Neural cell (in vitro differentiated cells): ENCODE results near the gene C18orf54. TPM values are rescaled to one million over a fixed set of nuclear protein-coding genes. Genes with fewer than 3 reads are reported as not detected.

Source experiments
- H2AFZ ChIP-seq: fragments of 200-600, 300-800 bp; sonication (generic), shearing (Covaris generic); 2 replicates; pipeline ENCODE4 v1.6.0; 2014; ENCODE audit warnings: low read depth, mild to moderate bottlenecking, antibody characterized with exemption, low read length, moderate library complexity
- H3F3A ChIP-seq: fragments of 200-600 bp; shearing (Covaris generic); 2 replicates; pipeline ENCODE4 v1.6.1; 2016; ENCODE audit warnings: mild to moderate bottlenecking, moderate library complexity, mixed read lengths, antibody characterized with exemption, low read length; ENCODE audit not compliant: insufficient read depth, poor library complexity, severe bottlenecking
- H3K27ac ChIP-seq: fragments of 200-600, 300-800 bp; sonication (generic), shearing (Covaris generic); 2 replicates; pipeline ENCODE4 v1.5.1; 2014; ENCODE audit warnings: mild to moderate bottlenecking, low read length, moderate library complexity
- H3K27me3 ChIP-seq: fragments of 300-800, 200-600 bp; sonication (generic), shearing (Covaris generic); 2 replicates; pipeline ENCODE4 v1.6.0; 2014; ENCODE audit warnings: mild to moderate bottlenecking, low read depth, low read length, moderate library complexity; ENCODE audit not compliant: insufficient read depth
- H3K36me3 ChIP-seq: fragments of 300-800, 200-600 bp; sonication (generic), shearing (Covaris generic); 2 replicates; pipeline ENCODE4 v1.5.1; 2014; ENCODE audit warnings: mild to moderate bottlenecking, antibody characterized with exemption, low read length, moderate library complexity; ENCODE audit not compliant: insufficient read depth
- H3K4me2 ChIP-seq: fragments of 300-800, 200-600 bp; sonication (generic), shearing (Covaris generic); 2 replicates; pipeline ENCODE4 v1.6.0; 2014; ENCODE audit warnings: mild to moderate bottlenecking, low read length
- H3K4me3 ChIP-seq: fragments of 300-800, 200-600 bp; sonication (generic), shearing (Covaris generic); 2 replicates; pipeline ENCODE4 v1.5.1; 2014; ENCODE audit warnings: mild to moderate bottlenecking, low read length, moderate library complexity
- H3K79me2 ChIP-seq: fragments of 200-600 bp; shearing (Covaris generic); replicated peaks from 2 replicates; pipeline ENCODE4 v1.6.0; 2014; ENCODE audit warnings: mild to moderate bottlenecking, low read length, moderate library complexity; ENCODE audit not compliant: insufficient read depth
- H3K9ac ChIP-seq: fragments of 300-800, 200-600 bp; sonication (generic), shearing (Covaris generic); 2 replicates; pipeline ENCODE4 v1.6.1; 2016; ENCODE audit warnings: mild to moderate bottlenecking, low read length, mixed read lengths
- H3K9me2 ChIP-seq: fragments of 200-600 bp; shearing (Covaris generic); 2 replicates; pipeline ENCODE4 v1.6.1; 2016; ENCODE audit warnings: mild to moderate bottlenecking, low read length, mixed read lengths; ENCODE audit not compliant: insufficient read depth
- H3K9me3 ChIP-seq: fragments of 200-600, 300-800 bp; sonication (generic), shearing (Covaris generic); 2 replicates; pipeline ENCODE4 v1.6.1; 2016; ENCODE audit warnings: mild to moderate bottlenecking, mixed run types, low read length, moderate library complexity, mixed read lengths
- H4K20me1 ChIP-seq: fragments of 200-600 bp; shearing (Covaris generic); 2 replicates; pipeline ENCODE4 v1.6.1; 2016; ENCODE audit warnings: mild to moderate bottlenecking, mixed run types; ENCODE audit not compliant: insufficient read depth
- EP300 ChIP-seq: fragments of 450-650 bp; conservative IDR thresholded peaks from 2 replicates; pipeline ENCODE4 v1.6.1; 2014; ENCODE audit warnings: antibody characterized with exemption, mild to moderate bottlenecking, moderate library complexity; ENCODE audit not compliant: poor library complexity, severe bottlenecking
- EZH2 ChIP-seq: fragments of 200-600, 300-800 bp; shearing (Covaris generic), sonication (generic); IDR thresholded peaks from 2 replicates; pipeline ENCODE4 v1.6.1; 2014; ENCODE audit warnings: antibody characterized with exemption, low read length, borderline replicate concordance, mild to moderate bottlenecking; ENCODE audit not compliant: insufficient read depth, poor library complexity, severe bottlenecking
- MXI1 ChIP-seq: fragments of 450-650 bp; conservative IDR thresholded peaks from 2 replicates; pipeline ENCODE4 v1.6.1; 2014; ENCODE audit warnings: antibody characterized with exemption, mild to moderate bottlenecking; ENCODE audit not compliant: poor library complexity, severe bottlenecking
- POLR2AphosphoS5 ChIP-seq: IDR thresholded peaks from 2 replicates; pipeline ENCODE4 v1.6.1; 2012
- RAD21 ChIP-seq: fragments of 450-650 bp; conservative IDR thresholded peaks from 2 replicates; pipeline ENCODE4 v1.6.1; 2014; ENCODE audit warnings: antibody characterized with exemption, mild to moderate bottlenecking, moderate library complexity
- SMC3 ChIP-seq: fragments of 450-650 bp; conservative IDR thresholded peaks from 2 replicates; pipeline ENCODE4 v1.6.1; 2014; ENCODE audit warnings: antibody characterized with exemption, mild to moderate bottlenecking, moderate library complexity; ENCODE audit not compliant: poor library complexity
- TAF1 ChIP-seq: IDR thresholded peaks from 2 replicates; pipeline ENCODE4 v1.6.1; 2012; ENCODE audit warnings: low read depth
- polyA plus RNA-seq: library from polyadenylated mRNA; depleted of rRNA; stranded (reverse); fragments of >200 nt; gene quantifications from 2 replicates; pipeline ENCODE4 v1.2.3, GENCODE V29; 2014
- TF ChIP-seq, protein P1 (sequence below): IDR thresholded peaks from 2 replicates; pipeline ENCODE4 v1.6.1; 2012; ENCODE audit warnings: borderline replicate concordance
- TF ChIP-seq, protein P2 (sequence below): fragments of 450-650 bp; IDR thresholded peaks from 2 replicates; pipeline ENCODE4 v1.5.1; 2014; ENCODE audit warnings: antibody characterized with exemption, mild to moderate bottlenecking, moderate library complexity; ENCODE audit not compliant: poor library complexity, severe bottlenecking

Gene C18orf54
- polyA plus RNA-seq, 1 donor from 2014 or later, result 2.2 TPM

DNA sequence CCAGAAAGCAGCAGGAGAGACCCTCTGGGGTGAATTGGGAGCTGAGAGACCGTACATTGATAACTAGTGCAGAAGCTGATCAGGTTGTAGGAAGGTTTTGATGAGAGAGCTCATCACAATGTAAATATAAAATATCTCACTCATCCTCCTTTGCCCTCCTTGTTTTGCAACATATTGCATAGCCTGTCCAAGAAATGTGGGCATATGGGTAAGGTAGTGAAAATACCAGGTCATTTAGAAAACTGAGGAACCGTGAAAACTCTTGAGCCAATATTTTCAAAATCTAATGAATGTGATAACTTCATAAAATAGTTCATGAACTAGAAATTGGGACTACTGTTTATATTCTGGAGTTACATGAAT is 31.4 kb downstream of the C18orf54 start:
- H3K27me3 ChIP-seq, result no peaks in the 10 kb centered on the region
- no peak overlapping the region for H2AFZ ChIP-seq
- H3K36me3 ChIP-seq, result no peaks in the 10 kb centered on the region
- H3K9ac ChIP-seq, result no peak overlapping the region
- TF ChIP-seq EZH2 (no peak), MXI1 (no peak), RAD21 (no peak), POLR2AphosphoS5 (no peak), SMC3 (no peak), EP300 (no peak), TAF1 (no peak)
- TF ChIP-seq, protein P1, sequence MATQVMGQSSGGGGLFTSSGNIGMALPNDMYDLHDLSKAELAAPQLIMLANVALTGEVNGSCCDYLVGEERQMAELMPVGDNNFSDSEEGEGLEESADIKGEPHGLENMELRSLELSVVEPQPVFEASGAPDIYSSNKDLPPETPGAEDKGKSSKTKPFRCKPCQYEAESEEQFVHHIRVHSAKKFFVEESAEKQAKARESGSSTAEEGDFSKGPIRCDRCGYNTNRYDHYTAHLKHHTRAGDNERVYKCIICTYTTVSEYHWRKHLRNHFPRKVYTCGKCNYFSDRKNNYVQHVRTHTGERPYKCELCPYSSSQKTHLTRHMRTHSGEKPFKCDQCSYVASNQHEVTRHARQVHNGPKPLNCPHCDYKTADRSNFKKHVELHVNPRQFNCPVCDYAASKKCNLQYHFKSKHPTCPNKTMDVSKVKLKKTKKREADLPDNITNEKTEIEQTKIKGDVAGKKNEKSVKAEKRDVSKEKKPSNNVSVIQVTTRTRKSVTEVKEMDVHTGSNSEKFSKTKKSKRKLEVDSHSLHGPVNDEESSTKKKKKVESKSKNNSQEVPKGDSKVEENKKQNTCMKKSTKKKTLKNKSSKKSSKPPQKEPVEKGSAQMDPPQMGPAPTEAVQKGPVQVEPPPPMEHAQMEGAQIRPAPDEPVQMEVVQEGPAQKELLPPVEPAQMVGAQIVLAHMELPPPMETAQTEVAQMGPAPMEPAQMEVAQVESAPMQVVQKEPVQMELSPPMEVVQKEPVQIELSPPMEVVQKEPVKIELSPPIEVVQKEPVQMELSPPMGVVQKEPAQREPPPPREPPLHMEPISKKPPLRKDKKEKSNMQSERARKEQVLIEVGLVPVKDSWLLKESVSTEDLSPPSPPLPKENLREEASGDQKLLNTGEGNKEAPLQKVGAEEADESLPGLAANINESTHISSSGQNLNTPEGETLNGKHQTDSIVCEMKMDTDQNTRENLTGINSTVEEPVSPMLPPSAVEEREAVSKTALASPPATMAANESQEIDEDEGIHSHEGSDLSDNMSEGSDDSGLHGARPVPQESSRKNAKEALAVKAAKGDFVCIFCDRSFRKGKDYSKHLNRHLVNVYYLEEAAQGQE, result no peak
- TF ChIP-seq, protein P2, sequence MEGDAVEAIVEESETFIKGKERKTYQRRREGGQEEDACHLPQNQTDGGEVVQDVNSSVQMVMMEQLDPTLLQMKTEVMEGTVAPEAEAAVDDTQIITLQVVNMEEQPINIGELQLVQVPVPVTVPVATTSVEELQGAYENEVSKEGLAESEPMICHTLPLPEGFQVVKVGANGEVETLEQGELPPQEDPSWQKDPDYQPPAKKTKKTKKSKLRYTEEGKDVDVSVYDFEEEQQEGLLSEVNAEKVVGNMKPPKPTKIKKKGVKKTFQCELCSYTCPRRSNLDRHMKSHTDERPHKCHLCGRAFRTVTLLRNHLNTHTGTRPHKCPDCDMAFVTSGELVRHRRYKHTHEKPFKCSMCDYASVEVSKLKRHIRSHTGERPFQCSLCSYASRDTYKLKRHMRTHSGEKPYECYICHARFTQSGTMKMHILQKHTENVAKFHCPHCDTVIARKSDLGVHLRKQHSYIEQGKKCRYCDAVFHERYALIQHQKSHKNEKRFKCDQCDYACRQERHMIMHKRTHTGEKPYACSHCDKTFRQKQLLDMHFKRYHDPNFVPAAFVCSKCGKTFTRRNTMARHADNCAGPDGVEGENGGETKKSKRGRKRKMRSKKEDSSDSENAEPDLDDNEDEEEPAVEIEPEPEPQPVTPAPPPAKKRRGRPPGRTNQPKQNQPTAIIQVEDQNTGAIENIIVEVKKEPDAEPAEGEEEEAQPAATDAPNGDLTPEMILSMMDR, result no peak
- no peaks in the 10 kb centered on the region for H3F3A ChIP-seq
- H4K20me1 ChIP-seq, result no peaks in the 10 kb centered on the region
- no peaks in the 10 kb centered on the region for H3K79me2 ChIP-seq
- no peak overlapping the region for H3K27ac ChIP-seq
- no peak overlapping the region for H3K4me2 ChIP-seq
- H3K9me2 ChIP-seq, result no peaks in the 10 kb centered on the region
- H3K4me3 ChIP-seq, result no peak overlapping the region
- no peaks in the 10 kb centered on the region for H3K9me3 ChIP-seq

DNA sequence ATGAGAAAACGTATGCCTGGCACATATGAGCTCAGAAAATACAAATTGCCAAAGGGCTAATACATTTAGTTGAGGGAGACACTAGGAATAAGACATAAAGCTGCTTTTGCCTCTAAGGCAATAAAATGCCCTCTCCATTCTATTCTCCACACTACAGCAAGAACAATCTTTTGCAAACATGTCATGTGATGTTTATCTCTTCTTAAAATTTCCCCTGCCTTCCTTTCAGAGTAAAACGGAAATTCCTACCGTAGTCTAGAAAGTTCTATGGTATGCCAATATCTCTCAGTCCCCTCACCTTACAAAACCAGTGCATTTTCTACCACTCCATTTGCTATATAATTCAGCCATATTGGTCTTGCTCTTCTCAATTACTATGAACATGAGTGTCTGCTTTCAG is 33.1 kb downstream of the C18orf54 start:
- H3K4me2 ChIP-seq, result no peak overlapping the region
- H3K27me3 ChIP-seq, result no peaks in the 10 kb centered on the region
- no peaks in the 10 kb centered on the region for H3K9me2 ChIP-seq
- H3K36me3 ChIP-seq, result no peaks in the 10 kb centered on the region
- H3K27ac ChIP-seq, result no peak overlapping the region
- no peak overlapping the region for H2AFZ ChIP-seq
- no peaks in the 10 kb centered on the region for H3F3A ChIP-seq
- H3K9me3 ChIP-seq, result no peaks in the 10 kb centered on the region
- no peak overlapping the region for H3K4me3 ChIP-seq
- no peaks in the 10 kb centered on the region for H4K20me1 ChIP-seq
- H3K79me2 ChIP-seq, result no peaks in the 10 kb centered on the region
- TF ChIP-seq EP300 (no peak), MXI1 (no peak), RAD21 (no peak), POLR2AphosphoS5 (no peak), SMC3 (no peak), TAF1 (no peak), EZH2 (no peak)
- TF ChIP-seq, protein P1, result no peak
- TF ChIP-seq, protein P2, result no peak
- no peak overlapping the region for H3K9ac ChIP-seq
